AG09309 (cell line): ENCODE measurements around the gene ZNF22.

Experiments
- DNase-seq: peaks from one replicate; pipeline ENCODE4 v3.0.0-alpha.2; 2010; ENCODE audit warnings: low read depth
- H3K4me3 ChIP-seq: 2 replicates; pipeline ENCODE4 v1.5.1; 2011; ENCODE audit warnings: mild to moderate bottlenecking, low read depth, low read length, moderate library complexity; ENCODE audit not compliant: control insufficient read depth
- CTCF ChIP-seq: IDR thresholded peaks from 2 replicates; pipeline ENCODE4 v1.5.1; 2011; ENCODE audit warnings: mild to moderate bottlenecking, low read depth, low read length, inconsistent platforms; ENCODE audit not compliant: insufficient read depth, control insufficient read depth; ENCODE audit errors: missing control alignments

Gene ZNF22

DNA sequence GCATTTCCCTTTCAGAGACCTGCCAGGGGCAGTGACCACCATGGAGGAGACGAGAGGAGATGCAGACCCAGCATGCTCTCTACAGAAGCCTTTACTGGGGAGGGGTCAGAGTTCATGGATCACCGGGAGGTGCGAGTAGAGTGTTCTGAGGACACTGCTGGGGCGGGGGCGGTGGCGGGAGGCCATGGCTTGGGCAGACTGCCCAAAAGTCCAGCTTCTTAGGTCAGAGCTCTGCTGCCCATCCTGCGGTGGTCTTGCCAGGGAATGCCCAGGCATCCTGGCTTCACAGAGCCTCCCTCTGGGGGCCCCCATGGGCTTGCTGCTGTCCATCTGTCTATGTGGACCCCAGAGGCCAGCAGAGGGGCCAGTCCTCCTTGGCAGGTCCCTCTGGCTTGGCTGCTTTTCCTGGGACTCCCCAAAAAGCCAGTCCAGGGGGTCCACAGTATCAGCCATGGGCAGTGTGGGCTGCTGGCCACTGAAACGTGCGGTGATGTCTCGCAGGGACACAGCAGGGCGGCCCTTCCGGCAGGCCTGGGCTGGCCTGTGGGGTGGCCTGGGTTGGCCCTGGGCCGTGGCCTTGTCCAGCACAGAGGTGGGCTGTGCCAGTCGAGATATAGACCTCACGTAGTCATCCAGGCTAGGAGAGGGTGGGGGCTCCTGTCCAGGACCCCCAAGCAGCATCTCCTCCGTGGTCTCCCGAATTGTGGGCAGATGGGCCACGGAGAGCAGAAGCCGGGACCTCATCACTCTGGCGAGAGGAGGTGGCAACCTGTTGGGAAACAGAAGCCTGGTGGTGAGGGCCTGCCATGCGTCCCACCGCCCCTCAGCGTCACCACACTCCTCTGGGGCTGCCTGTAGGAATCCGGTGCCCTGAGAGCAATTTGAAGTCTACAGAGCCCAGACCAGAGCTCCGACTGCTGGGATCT, 23.2 kb upstream of the ZNF22 start:
- no peak for DNase-seq
- H3K4me3 ChIP-seq = peak overlapping the region; percentile 66
- TF ChIP-seq CTCF = no peak

DNA sequence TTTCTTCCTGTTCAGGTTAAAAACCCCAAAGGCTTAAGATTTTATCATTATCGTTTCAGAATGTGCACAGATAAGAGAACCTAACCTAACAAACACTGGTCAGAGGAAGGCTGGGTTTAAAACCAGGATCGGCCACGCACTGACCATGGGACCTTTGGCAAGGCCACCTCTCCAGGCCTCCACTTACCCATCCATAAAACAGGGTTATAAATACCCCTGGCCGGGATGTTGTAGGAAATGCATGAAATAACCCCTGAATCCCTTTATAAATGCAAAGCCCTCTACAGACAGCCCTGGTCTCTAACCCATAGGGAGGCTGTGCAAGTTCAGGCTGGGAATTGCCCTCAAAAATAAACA, 22.5 kb upstream of the ZNF22 start:
- no peak for DNase-seq
- H3K4me3 ChIP-seq = peak overlapping the region; percentile 66

GRCh38 chr10:44978570-44979280, 22.0 kb upstream of the ZNF22 start, which contains the start of gene DEPP1:
Gene DEPP1, minus strand, starts transcription at chr10:44978809. Its CDS starts 779 bp downstream, at chr10:44978030.
- peak; percentile 3 for TF ChIP-seq CTCF
- H3K4me3 ChIP-seq = peak within 1 kb of the TSS; percentile 66
- peak; percentile 83 for DNase-seq

More for the DNA sequence above, 22.5 kb upstream of the ZNF22 start:
- no peak for TF ChIP-seq CTCF

- no peak overlapping the region for H3K4me3 ChIP-seq
- TF ChIP-seq CTCF = no peak
- DNase-seq = no peak
Observed at GRCh38 chr10:44979281-44980191, 21.2 kb upstream of the ZNF22 start.

DNA sequence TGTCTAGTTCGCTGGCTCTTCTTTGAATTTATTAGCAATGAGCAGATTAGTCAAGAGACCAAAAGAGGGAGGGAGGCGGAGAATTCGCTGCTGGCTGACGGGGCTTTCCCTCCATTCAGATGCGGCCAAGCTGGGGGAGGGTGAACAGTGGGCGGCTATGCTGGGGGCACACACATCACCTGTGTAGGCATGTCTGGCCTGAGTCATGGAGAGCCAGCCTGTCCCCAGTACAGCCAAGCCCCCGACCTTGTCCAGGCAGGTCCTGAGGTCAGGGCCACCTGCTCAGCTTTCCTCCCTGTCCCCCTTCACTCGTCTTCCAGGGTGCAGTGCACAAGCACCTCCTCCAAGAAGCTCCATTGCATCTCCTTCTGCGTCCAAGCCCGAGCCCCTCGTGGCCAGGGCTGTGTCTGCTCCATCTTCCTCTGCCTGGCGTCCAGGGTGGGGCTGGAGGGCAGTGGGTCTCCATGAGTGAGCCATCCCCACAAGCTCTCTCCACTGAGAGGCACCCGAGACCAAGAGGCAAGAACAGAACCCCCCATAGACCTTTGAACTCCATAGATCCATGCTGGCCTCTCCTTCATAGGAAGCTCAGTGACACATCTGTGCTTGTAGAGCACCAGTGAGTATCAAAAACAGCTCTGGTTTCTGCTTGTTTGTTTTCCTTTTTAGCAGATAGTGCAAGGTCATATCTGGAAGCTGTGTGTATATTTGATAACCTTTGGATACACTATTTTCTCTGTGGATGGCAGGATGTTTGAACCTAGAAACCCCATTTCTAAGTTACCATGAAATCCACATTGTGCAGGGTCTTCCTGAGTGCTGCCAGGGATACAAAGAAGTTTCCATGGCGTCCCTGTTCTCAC, 20.2 kb upstream of the ZNF22 start:
- TF ChIP-seq CTCF = no peak
- no peak for DNase-seq
- no peak overlapping the region for H3K4me3 ChIP-seq
